ENCODE results near the gene ANKRD30BL.
A peak's percentile ranks its signal among the peaks of the same experiment; 100 is the strongest.
"Not testable (repeated sequence)": the region's sequence is repeated elsewhere in the genome, so short reads cannot be mapped to it uniquely, and the experiment has no call there.

The ANKRD30BL gene, protein sequence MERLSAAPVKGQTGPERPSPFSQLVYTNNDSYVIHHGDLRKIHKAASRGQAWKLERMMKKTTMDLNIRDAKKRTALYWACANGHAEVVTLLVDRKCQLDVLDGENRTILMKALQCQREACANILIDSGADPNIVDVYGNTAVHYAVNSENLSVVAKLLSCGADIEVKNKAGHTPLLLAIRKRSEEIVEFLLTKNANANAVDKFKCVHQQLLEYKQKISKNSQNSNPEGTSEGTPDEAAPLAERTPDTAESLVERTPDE
- long read RNA-seq = 0 reads

DNA sequence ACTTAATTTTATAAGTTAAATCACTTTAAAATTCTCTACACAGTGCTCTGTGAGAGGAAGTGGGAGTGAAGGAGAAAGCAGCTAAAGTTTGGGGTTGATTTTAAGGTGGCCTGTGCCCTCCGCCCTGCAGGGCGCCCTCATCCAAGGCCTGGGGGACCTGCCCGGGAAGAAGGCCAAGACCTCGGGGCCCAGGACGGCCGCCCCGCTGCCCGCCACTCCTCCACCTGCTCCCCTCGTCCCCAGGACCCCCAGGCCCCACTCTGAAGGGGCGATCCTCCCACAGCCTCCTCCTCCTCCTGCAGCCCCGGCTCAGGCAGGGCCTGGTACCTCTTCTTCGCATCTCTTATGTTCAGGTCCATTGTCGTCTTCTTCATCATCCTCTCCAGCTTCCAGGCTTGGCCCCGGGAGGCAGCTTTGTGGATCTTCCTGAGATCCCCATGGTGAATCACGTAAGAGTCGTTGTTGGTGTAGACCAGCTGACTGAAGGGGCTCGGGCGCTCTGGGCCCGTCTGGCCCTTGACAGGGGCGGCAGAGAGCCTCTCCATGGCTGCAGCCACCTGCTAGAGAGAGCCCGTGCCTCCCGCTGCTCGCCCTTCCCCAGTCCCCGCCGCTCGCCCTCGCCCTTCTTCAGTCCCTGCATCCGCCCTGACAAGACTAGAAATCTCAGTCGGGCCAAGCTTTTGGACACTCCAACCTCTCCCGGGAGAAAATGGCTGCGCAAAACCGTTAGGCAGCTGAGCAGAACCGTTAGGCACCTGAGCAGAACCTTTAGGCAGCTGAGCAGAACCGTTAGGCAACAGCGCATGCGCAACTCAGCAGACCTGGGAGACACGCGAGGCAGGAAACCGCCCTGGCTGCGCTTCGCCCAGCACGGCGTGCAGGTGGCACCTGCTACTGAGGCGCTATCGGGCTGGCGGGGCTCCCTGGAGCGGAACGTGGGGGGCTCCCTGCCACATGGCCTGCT, at the start of gene ANKRD30BL:
ANKRD30BL (minus strand) TSS at position 792 of the 964 bp plus-strand sequence; CDS start at position 545, 247 bp downstream.
- DNase-seq (ENCODE audit: low read depth in 1 of 2, low spot score in 1 of 2); H3K4me3 ChIP-seq (replicated peaks; ENCODE audit: insufficient read depth, low read length); H3K27ac ChIP-seq (replicated peaks); H3K27me3 ChIP-seq (ENCODE audit: insufficient read depth, poor library complexity, severe bottlenecking): not testable (repeated sequence)

DNA sequence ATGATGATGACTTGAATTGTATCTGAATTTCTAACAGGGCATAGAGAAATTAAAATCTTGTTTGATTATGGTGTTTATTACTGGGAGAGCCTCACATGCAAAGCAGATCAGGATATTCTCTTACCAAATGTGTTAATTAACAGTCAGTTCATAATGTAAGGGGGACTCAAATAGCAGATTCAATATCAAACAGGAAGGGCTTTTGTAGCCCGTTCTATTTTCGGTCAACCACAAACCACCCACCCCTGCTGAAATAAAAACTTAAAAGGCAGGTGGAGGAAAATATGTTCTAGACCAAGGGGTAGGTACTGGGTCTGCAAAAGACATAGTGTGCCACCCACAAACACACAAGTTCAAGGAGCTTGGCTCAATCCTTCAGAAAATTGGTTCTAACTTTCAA, 41.1 kb upstream of the ANKRD30BL start:
- not testable (repeated sequence) for H3K4me3 ChIP-seq (replicated peaks; ENCODE audit: insufficient read depth, low read length); H3K27ac ChIP-seq (replicated peaks); H3K27me3 ChIP-seq (ENCODE audit: insufficient read depth, poor library complexity, severe bottlenecking); DNase-seq (ENCODE audit: low read depth in 1 of 2, low spot score in 1 of 2)

DNA sequence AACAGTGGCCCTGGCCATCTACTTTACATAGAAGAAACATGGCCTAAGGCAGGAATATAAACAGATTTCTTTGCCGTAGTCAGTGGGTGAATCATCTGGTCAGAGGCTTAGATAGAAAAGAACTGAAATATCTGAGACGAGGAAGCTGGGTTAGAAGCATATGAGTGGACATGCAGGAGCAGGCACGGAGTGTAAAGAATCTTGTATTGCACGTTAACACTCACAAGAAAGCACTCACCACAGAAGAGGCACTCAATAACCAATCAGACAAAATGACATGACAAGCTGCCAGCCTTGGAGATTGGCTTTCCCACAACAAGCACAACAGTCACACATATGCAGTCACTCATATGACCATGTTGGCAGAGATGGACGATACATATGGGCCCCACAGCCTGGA, 31.1 kb upstream of the ANKRD30BL start:
- DNase-seq (ENCODE audit: low read depth in 1 of 2, low spot score in 1 of 2); H3K27ac ChIP-seq (replicated peaks); H3K4me3 ChIP-seq (replicated peaks; ENCODE audit: insufficient read depth, low read length); H3K27me3 ChIP-seq (ENCODE audit: insufficient read depth, poor library complexity, severe bottlenecking): not testable (repeated sequence)

DNA sequence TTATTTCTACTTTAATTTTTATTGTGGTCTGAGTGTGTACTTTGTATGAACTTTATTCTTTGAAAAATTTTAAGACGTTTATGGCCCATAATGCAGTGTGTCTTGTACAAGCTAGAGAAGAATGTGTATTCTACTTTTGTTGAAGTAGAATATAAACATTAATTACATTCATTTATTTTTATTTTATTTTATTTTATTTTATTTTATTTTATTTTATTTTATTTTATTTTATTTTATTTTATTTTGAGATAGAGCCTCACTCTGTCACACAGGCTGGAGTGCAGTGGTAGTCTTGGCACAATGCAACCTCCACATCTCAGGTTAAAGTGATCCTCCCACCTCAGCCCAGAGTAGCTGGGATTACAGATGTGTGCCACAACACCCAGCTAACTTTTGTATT, 5.3 kb upstream of the ANKRD30BL start:
- H3K27me3 ChIP-seq (ENCODE audit: insufficient read depth, poor library complexity, severe bottlenecking); H3K4me3 ChIP-seq (replicated peaks; ENCODE audit: insufficient read depth, low read length); H3K27ac ChIP-seq (replicated peaks); DNase-seq (ENCODE audit: low read depth in 1 of 2, low spot score in 1 of 2): not testable (repeated sequence)

DNA sequence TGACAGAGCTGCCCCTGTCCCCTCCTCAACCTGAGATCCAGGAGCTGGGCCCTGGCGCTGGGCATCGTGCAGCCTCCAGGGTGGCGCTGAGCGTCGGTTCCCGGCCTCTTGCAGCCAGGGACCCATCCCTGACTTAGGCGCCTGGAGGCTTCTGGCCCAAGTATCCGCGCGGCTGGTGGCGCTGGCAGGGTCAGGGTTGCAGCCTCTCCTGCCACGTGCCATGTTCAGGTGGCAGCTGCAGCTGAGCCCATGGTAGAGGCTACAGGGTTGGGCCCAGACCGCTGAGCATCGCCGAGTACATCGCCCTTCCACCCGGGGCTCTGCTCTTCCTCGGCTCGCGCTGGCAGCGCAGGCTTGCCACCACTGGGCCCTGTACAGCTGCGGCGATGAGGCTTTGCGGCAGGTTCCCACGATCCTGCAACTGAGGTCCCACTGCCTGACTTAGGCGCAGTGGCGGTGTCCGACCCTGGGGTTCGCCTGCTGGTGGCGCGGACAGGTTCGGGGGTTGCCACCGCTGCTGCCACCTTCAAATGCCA, 441 bp upstream of the ANKRD30BL start:
- H3K4me3 ChIP-seq (replicated peaks; ENCODE audit: insufficient read depth, low read length); H3K27me3 ChIP-seq (ENCODE audit: insufficient read depth, poor library complexity, severe bottlenecking); DNase-seq (ENCODE audit: low read depth in 1 of 2, low spot score in 1 of 2); H3K27ac ChIP-seq (replicated peaks): not testable (repeated sequence)

DNA sequence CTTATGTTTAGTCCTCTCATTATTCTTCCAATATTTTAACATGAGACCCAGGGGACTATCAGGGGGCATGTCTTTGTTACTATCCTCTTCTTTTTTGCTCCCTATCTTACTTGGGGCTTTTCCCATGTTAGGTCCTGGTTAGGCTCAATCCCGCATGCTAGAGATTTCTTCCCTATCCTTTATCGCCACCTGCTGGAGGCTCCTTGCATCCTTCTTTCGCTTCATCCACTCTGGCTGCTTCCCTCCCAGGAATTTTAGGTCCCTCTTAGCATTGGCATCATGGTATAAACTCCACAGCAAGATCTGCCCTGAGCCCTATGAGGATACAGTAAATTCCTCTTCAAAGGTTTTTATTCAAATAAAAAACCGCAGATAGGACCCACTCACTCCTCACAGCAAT, 15.0 kb downstream of the ANKRD30BL start:
- not testable (repeated sequence) for H3K27me3 ChIP-seq (ENCODE audit: insufficient read depth, poor library complexity, severe bottlenecking); H3K4me3 ChIP-seq (replicated peaks; ENCODE audit: insufficient read depth, low read length); H3K27ac ChIP-seq (replicated peaks)
- peak in 1 of 2 experiments; percentile 33 for DNase-seq (ENCODE audit: low read depth in 1 of 2, low spot score in 1 of 2)
